Astrocyte (in vitro differentiated cells and primary cell): ENCODE results near the gene C1QTNF2.
"Not testable (repeated sequence)": the region's sequence is repeated elsewhere in the genome, so short reads cannot be mapped to it uniquely, and the experiment has no call there.

Experiments
- EZH2 ChIP-seq: IDR thresholded peaks from 2 replicates; pipeline ENCODE4 v1.6.1; 2012; ENCODE audit warnings: mild to moderate bottlenecking, low read length, inconsistent platforms; ENCODE audit not compliant: insufficient read depth
- TF ChIP-seq, protein P1 (sequence below): IDR thresholded peaks from 2 replicates; pipeline ENCODE4 v1.5.1; 2011; ENCODE audit warnings: low read depth, mild to moderate bottlenecking, inconsistent platforms, low read length, moderate library complexity; ENCODE audit not compliant: insufficient read depth

DNA sequence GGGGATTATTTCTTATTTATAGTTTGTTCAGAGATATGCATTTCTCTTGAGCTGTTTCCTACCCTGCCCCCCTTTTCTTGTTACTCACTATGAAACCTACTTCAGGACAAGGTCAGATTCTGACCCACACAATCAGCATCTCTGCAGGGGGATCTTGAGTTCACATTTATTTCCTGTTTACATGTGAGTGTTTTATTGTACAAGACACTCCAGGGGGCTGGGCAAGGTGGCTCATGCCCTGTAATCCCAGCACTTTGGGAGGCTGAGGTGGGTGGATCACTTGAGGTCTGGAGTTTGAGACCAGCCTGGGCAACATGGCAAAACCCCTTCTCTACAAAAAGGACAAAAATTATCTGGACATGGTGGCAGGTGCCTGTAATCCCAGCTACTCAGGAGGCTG, 29.9 kb downstream of the C1QTNF2 start:
- TF ChIP-seq, protein P1, sequence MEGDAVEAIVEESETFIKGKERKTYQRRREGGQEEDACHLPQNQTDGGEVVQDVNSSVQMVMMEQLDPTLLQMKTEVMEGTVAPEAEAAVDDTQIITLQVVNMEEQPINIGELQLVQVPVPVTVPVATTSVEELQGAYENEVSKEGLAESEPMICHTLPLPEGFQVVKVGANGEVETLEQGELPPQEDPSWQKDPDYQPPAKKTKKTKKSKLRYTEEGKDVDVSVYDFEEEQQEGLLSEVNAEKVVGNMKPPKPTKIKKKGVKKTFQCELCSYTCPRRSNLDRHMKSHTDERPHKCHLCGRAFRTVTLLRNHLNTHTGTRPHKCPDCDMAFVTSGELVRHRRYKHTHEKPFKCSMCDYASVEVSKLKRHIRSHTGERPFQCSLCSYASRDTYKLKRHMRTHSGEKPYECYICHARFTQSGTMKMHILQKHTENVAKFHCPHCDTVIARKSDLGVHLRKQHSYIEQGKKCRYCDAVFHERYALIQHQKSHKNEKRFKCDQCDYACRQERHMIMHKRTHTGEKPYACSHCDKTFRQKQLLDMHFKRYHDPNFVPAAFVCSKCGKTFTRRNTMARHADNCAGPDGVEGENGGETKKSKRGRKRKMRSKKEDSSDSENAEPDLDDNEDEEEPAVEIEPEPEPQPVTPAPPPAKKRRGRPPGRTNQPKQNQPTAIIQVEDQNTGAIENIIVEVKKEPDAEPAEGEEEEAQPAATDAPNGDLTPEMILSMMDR, result not testable (repeated sequence)
- TF ChIP-seq EZH2, result not testable (repeated sequence)
